ENCODE results near the gene PGLYRP1. TPM values are rescaled to one million over a fixed set of nuclear protein-coding genes. Genes with fewer than 3 reads are reported as not detected.

The PGLYRP1 gene
- total RNA-seq, 1 experiment from 2014 or later = not detected

DNA sequence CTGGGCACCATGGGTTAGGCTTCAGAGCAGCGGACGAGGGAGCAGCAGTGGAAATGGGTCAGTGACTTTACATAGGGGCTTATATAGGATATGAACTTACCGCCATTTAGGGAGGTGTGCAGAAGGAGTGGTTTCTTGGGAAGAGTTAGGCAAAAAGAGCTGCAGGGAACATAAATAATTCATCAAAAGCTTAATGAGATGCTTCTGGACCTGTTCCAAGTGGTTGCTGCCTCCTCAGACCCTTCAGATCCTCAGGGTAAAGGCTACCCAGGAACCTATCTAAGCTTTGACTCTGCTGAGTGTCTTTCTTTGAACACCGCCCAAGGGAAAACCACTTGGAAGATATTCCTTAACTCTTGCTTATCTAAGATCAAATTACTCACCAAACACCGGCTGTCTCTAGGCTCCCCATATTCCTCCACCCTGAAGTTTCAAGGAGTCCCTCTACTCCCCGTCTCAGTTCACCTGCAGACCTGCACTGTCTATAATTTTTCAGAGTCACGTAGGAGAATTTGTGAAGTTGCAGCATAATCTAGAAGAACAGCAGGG, 18.2 kb upstream of the PGLYRP1 start, which contains the start of gene IGFL4:
Gene IGFL4 (minus strand): TSS at position 51 of the 549 bp plus-strand sequence. CDS start 40 bp downstream, at position 11.
- Histone ChIP-seq H2AFZ (no peak within 1 kb of the TSS), H3K4me1 (replicated peaks; ENCODE audit: insufficient read depth) (peaks cover 27% of the 10 kb centered on the region), H3F3A (ENCODE audit: insufficient read depth, low read depth) (peaks cover 11% of the 10 kb centered on the region; the same call in 1 of the 2 replicates), H3K79me2 (ENCODE audit: low read depth) (no peaks in the 10 kb centered on the region), H3K9me3 (ENCODE audit: insufficient read depth, low read depth) (peaks cover 23% of the 10 kb centered on the region; the same call in 1 of the 2 replicates), H3K36me3 (ENCODE audit: low read depth) (peaks cover 10% of the 10 kb centered on the region; the same call in 1 of the 2 replicates), H3K9me2 (ENCODE audit: insufficient read depth) (no peaks in the 10 kb centered on the region), H3K27ac (no peak within 1 kb of the TSS), H3K4me3 (no peak within 1 kb of the TSS), H4K20me1 (ENCODE audit: insufficient read depth) (no peaks in the 10 kb centered on the region), H3K4me2 (peak within 1 kb of the TSS; percentile 52), H3K27me3 (ENCODE audit: insufficient read depth, low read depth) (peaks cover 33% of the 10 kb centered on the region; the same call in 1 of the 2 replicates)
- POLR2A ChIA-PET (ENCODE audit: unreplicated experiment) = interaction anchor here (0.5 kb wide), 1 partner anchor 620 kb away, joined by 16 read pairs; the partner anchor contains the start of gene DACT3
- peak; percentile 40 to 80 for DNase-seq
- CTCF ChIA-PET = interaction anchor here (0.6 to 1.4 kb wide), 3 partner anchors 36 to 476 kb away, joined by 3 to 6 read pairs (median 3); no protein-coding TSS in a partner anchor
- TF ChIP-seq, protein P1, sequence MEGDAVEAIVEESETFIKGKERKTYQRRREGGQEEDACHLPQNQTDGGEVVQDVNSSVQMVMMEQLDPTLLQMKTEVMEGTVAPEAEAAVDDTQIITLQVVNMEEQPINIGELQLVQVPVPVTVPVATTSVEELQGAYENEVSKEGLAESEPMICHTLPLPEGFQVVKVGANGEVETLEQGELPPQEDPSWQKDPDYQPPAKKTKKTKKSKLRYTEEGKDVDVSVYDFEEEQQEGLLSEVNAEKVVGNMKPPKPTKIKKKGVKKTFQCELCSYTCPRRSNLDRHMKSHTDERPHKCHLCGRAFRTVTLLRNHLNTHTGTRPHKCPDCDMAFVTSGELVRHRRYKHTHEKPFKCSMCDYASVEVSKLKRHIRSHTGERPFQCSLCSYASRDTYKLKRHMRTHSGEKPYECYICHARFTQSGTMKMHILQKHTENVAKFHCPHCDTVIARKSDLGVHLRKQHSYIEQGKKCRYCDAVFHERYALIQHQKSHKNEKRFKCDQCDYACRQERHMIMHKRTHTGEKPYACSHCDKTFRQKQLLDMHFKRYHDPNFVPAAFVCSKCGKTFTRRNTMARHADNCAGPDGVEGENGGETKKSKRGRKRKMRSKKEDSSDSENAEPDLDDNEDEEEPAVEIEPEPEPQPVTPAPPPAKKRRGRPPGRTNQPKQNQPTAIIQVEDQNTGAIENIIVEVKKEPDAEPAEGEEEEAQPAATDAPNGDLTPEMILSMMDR (conservative IDR thresholded peaks at IDR 0.05) = no peak
- no peak for TF ChIP-seq EZH2 (IDR thresholded peaks at IDR 0.05; ENCODE audit: low read depth)
- no TSS peak for BruUV-seq (replicated peaks)
- intact Hi-C loops (cut with micrococcal nuclease; ENCODE audit: unreplicated experiment) = loop anchor here (2.0 kb wide), 2 partner anchors 16 to 28 kb away; no protein-coding TSS in a partner anchor

DNA sequence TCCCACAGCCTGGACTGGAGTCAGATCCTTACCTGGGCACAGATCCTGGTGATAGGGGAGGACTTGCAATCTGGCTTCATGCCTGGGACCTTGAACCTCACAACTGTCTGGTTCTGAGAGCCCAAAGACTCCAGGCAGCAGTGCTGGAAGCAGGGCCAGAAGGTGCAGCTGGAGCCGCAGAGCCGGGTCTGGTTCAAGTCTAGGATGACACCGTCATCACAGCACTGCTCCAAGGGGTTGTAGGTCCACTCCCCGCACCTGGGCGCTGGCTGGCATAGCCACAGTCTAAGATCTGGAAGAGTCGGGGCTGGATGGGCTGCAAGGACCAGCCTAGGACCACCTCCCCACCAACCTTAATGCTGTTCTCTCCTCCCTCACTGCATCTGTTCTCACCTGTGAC, 17.3 kb upstream of the PGLYRP1 start:
- DNase-seq = no peak
- Histone ChIP-seq H3F3A (ENCODE audit: insufficient read depth, low read depth) (peaks cover 11% of the 10 kb centered on the region; the same call in 1 of the 2 replicates), H3K9me3 (ENCODE audit: insufficient read depth, low read depth) (peaks cover 23% of the 10 kb centered on the region; the same call in 1 of the 2 replicates), H3K4me1 (replicated peaks; ENCODE audit: insufficient read depth) (peaks cover 27% of the 10 kb centered on the region), H3K9me2 (ENCODE audit: insufficient read depth) (no peaks in the 10 kb centered on the region), H3K36me3 (ENCODE audit: low read depth) (peaks cover 10% of the 10 kb centered on the region; the same call in 1 of the 2 replicates), H3K27me3 (ENCODE audit: insufficient read depth, low read depth) (peaks cover 25% of the 10 kb centered on the region; the same call in 1 of the 2 replicates), H3K4me2 (no peak overlapping the region), H3K79me2 (ENCODE audit: low read depth) (no peaks in the 10 kb centered on the region), H2AFZ (no peak overlapping the region), H3K27ac (no peak overlapping the region), H3K4me3 (no peak overlapping the region), H4K20me1 (ENCODE audit: insufficient read depth) (no peaks in the 10 kb centered on the region)
- no TSS peak for BruUV-seq (replicated peaks)
- intact Hi-C loops (cut with micrococcal nuclease; ENCODE audit: unreplicated experiment) = loop anchor here (2.0 kb wide), 2 partner anchors 17 to 29 kb away; no protein-coding TSS in a partner anchor
- no peak for TF ChIP-seq EZH2 (IDR thresholded peaks at IDR 0.05; ENCODE audit: low read depth)
- TF ChIP-seq, protein P1 (conservative IDR thresholded peaks at IDR 0.05) = no peak
- CTCF ChIA-PET = no interaction called here
- POLR2A ChIA-PET (ENCODE audit: unreplicated experiment) = no interaction called here

DNA sequence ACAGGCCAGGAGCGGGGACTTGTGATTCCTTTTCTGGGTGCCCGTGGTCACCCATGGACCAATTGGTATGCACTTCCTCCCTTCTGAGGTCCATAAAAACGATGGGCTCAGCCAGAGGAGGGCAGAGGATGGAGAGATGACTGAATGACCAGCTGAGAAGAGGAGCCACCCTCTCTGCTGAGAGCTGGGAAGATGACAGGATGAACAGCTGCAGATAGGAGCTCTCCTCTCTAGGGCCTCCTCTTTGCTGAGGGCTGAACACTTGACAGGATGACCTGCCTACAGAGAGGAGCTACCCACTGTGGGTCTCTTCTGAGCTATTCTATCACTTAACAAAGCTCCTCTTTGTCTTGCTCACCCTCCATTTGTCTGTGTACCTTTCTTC, 13.9 kb upstream of the PGLYRP1 start:
- H3K27me3 ChIP-seq (ENCODE audit: insufficient read depth, low read depth) = 0 out of 2 replicates have a peak, but pooled peaks cover 5% of the 10 kb centered on the region
- TF ChIP-seq, protein P1 (conservative IDR thresholded peaks at IDR 0.05) = no peak
- no peak for TF ChIP-seq EZH2 (IDR thresholded peaks at IDR 0.05; ENCODE audit: low read depth)
- H3K9me3 ChIP-seq (ENCODE audit: insufficient read depth, low read depth) = no peaks in the 10 kb centered on the region
- peaks cover 21% of the 10 kb centered on the region for H3K4me1 ChIP-seq (replicated peaks; ENCODE audit: insufficient read depth)
- no peak overlapping the region for H3K4me3 ChIP-seq
- no peak overlapping the region for H2AFZ ChIP-seq
- intact Hi-C loops (cut with micrococcal nuclease; ENCODE audit: unreplicated experiment) = no loop called here
- H4K20me1 ChIP-seq (ENCODE audit: insufficient read depth) = no peaks in the 10 kb centered on the region
- no TSS peak for BruUV-seq (replicated peaks)
- peaks cover 11% of the 10 kb centered on the region; the same call in 1 of the 2 replicates for H3F3A ChIP-seq (ENCODE audit: insufficient read depth, low read depth)
- CTCF ChIA-PET = interaction anchor here (0.6 to 1.1 kb wide), 2 partner anchors 10 to 631 kb away, joined by 3 read pairs; no protein-coding TSS in a partner anchor
- DNase-seq = no peak
- H3K9me2 ChIP-seq (ENCODE audit: insufficient read depth) = no peaks in the 10 kb centered on the region
- no peak overlapping the region for H3K27ac ChIP-seq
- no peaks in the 10 kb centered on the region for H3K79me2 ChIP-seq (ENCODE audit: low read depth)
- POLR2A ChIA-PET (ENCODE audit: unreplicated experiment) = no interaction called here
- H3K4me2 ChIP-seq = no peak overlapping the region
- no peaks in the 10 kb centered on the region for H3K36me3 ChIP-seq (ENCODE audit: low read depth)
